GM12873 (cell line): ENCODE data around the gene PRDM16.

ENCODE experiments used
- CTCF ChIP-seq: IDR thresholded peaks from 2 replicates; pipeline ENCODE4 v1.5.1; 2012; ENCODE audit warnings: low read depth, mild to moderate bottlenecking, moderate library complexity, low read length, control low read depth; ENCODE audit not compliant: insufficient read depth; ENCODE audit errors: missing control alignments

Gene PRDM16

DNA sequence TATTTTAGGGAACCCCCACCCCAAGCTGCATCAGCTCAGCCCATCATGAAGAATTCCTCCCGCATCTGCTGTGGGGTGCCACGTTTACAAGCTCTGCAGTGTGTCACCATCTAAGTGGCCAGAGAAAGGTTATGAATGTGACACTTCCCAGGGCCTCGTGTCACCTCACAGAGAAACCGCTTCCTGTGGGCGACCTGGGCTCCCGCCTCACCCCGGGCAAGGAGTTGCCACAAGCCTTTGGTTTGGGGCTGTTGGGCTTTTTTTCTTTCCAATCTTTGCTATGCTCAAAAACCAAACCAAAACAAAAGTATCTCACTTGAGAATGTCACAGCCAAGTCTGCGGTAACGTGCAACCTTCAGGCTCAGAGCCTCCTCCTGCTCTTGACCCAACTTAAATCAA is 303.3 kb downstream of the PRDM16 start:
- TF ChIP-seq CTCF: no peak

DNA sequence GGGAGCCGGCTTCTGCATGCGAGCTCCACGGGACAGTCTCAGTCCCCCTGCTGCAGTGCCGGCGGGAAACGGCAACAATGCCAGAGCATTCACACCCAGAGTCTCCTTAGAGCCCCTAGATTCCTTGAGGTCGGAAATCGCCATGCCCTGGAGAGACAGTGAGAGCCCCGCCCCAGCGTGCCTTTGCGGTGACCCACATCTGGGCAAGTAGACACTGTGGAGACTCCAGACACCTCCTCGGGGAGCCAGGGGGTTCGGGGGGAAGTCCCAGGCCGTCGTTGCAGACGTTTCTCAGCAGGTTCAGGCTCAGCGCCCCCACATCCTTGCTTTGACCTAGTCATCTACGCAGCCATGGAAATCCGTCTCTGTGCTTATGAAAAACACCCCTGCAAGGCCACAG is 304.2 kb downstream of the PRDM16 start:
- no peak for TF ChIP-seq CTCF

GRCh38 chr1:3373700-3374405 is 304.9 kb downstream of the PRDM16 start:
- no peak for TF ChIP-seq CTCF

DNA sequence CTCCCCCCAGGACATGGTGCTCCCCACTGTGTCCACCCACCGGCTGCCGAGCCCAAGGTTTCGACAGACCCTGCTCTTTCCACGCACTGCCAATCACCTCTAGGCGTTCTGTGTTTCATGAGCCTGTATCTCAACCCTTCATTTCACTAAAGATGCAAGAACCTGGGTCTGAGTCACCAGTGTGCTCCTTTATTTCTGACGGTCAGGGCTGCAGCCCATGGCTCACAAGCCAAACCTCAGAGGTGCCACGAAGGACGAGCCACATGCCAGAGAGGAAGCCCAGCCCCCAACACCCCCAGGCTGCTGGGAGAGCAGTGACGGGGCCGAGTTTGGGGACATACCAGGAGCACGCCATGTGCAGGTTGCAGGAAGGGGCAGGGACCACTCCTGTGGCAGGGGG is 306.2 kb downstream of the PRDM16 start:
- TF ChIP-seq CTCF: no peak

- TF ChIP-seq CTCF: no peak
These were observed 308.2 kb downstream of the PRDM16 start for GRCh38 chr1:3377166-3377565.

DNA sequence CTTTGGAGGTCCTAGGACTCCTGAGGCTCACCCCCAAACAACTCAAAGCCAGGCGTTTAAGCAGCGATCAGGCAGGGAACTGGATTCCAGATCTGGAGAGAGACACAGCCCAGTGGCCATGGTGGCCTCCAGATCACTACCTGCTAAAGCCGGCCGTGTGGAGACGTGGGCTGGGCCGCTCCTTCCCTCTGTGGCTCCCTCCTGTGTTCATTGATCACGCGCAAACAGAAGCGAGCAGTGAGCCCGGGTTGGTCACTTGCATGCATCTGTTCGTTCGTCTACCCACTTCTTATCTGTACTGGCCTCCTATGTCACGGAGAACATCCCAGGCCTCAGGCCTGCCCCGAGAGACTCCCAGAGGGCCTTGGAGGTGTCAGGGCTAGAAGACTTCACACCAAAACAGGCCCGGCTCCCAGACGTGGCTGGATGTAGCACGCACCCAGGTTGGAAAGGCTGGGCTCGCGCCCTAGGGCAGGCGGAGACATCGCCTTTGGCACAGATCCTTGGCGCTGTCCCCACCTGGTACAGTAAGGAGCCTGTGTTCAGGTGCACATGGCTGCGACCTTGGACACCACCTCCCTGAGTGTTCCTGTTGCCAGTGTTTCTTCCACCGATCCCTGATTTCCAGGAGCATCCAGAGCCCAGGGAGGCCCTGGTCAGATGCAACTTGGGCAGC is 308.7 kb downstream of the PRDM16 start:
- TF ChIP-seq CTCF: no peak

DNA sequence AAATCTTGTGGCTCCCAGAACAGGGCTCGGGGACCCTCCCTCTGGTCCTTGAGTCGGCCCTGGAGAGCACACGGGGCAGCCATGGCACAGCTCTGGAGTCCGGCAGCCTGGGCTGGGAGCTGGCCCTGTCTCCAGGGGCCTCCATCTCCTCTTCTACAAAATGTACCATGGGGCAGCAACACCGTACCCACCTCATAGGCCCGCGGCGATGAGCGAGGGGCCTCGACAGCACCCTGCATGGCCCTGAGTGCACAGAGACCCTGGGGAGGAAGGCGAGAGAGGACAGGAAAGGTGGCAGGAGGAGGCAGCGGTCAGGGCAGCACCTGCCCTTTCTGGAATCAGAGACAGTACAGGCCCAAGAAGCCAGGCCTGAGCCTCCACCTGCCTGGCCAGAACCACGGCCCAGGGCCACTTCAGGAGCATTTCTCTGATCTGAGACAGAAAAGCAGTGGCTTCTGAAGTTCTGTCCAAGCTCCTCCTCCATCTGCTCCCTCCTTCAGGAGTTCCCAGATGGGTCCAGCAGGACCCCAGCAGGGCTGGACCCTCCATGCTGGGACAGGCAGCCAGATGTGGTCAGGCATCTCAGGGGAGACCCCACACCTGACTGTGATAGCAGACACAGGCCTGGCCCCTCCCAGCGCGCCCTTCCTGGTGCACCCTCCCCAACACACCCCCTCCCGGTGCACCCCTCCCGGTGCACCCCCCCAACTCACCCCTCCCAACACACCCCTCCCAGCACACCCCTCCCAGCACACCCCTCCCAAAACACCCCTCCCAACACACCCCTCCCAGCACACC is 309.6 kb downstream of the PRDM16 start:
- TF ChIP-seq CTCF: no peak
